ENCODE measurements around the gene MND1.
A peak's percentile ranks its signal among the peaks of the same experiment; 100 is the strongest.

MND1 gene

DNA sequence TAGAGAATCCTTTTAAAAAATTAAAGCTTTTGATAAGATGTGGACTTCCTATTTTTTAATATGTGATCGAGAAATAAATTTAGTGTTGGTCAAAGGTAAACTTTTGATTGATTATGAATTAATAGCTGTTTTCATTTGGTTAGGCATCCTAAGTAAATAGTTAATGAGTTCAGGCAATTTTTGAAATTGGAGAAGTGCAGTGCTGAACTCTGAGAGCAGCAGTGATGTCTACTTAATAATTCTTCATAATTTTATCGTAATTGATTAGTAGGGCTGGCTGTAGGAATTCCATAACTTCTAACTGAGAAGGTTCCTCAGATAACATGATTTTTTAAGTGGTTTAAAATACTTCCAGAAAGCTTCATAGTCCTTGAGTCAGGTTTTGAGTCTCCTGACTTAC lies 1.5 kb downstream of the MND1 start:
- H3K4me3 ChIP-seq (ENCODE audit: low read depth, low read length) = peak overlapping the region; percentile 96
- TF ChIP-seq, protein P1, sequence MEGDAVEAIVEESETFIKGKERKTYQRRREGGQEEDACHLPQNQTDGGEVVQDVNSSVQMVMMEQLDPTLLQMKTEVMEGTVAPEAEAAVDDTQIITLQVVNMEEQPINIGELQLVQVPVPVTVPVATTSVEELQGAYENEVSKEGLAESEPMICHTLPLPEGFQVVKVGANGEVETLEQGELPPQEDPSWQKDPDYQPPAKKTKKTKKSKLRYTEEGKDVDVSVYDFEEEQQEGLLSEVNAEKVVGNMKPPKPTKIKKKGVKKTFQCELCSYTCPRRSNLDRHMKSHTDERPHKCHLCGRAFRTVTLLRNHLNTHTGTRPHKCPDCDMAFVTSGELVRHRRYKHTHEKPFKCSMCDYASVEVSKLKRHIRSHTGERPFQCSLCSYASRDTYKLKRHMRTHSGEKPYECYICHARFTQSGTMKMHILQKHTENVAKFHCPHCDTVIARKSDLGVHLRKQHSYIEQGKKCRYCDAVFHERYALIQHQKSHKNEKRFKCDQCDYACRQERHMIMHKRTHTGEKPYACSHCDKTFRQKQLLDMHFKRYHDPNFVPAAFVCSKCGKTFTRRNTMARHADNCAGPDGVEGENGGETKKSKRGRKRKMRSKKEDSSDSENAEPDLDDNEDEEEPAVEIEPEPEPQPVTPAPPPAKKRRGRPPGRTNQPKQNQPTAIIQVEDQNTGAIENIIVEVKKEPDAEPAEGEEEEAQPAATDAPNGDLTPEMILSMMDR (IDR thresholded peaks at IDR 0.05; ENCODE audit: insufficient read depth, low read depth, low read length, missing control alignments) = no peak
- DNase-seq (ENCODE audit: low read depth) = no peak

DNA sequence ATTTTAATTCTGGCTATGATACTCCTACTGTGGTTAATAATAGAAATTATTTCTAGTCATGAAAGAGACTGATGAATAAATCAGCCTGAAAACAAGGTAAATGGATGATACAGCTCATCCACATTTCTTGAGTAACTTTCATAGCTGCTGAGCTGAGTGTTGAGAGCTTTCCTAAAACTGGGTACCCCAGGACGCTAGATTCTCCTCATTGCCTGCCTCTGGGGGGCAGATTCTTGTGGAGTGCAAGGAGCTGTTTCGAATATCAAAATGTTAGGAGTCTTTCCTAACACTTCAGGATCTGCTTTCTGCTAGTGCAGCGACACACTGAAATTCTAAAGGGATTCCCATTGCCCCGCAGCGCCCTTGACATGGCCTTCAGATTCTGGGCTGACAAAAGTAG lies 2.1 kb downstream of the MND1 start:
- DNase-seq (ENCODE audit: low read depth) = no peak
- no peak overlapping the region for H3K4me3 ChIP-seq (ENCODE audit: low read depth, low read length)
- TF ChIP-seq, protein P1 (IDR thresholded peaks at IDR 0.05; ENCODE audit: insufficient read depth, low read depth, low read length, missing control alignments) = no peak

DNA sequence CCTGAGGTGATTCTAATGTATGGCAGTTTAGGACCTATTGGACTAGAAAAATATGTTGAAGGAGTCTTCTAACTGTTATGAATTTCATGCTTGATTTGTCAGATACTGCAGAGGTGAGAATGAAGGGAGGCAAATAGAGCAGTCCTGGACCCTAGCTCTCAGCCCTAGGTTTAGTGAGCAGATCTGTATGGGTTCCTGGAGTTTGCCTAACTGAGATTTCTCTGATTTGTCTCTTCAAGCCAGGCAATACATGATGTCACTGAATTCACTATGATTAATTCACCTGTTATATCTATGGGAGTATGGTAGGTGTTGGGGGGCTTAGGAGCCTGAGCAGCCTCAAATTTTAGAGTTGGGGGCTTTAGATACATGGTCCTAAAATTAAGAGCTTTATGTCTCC lies 2.6 kb downstream of the MND1 start:
- TF ChIP-seq, protein P1 (IDR thresholded peaks at IDR 0.05; ENCODE audit: insufficient read depth, low read depth, low read length, missing control alignments) = no peak
- no peak for DNase-seq (ENCODE audit: low read depth)
- H3K4me3 ChIP-seq (ENCODE audit: low read depth, low read length) = no peak overlapping the region

DNA sequence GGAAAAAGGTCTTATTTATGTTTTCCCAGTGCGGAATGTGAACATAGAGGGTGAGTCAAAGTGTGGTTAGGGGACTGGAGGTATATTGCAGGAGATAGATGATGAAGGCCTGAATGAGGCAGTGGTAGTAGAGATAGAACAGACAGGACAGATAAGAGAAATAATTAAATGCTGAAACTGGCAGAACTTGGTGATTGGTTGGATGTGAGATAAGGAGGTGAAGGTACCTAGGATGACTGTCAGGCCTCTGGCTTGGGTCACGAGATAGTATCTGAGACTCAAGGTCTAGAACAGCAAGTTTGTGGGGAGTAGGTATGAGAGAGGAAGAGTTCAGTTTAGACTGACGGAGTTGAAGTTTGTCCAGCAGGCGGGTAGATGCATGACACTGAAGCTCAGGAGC lies 3.5 kb downstream of the MND1 start:
- TF ChIP-seq, protein P1 (IDR thresholded peaks at IDR 0.05; ENCODE audit: insufficient read depth, low read depth, low read length, missing control alignments) = no peak
- H3K4me3 ChIP-seq (ENCODE audit: low read depth, low read length) = no peak overlapping the region
- DNase-seq (ENCODE audit: low read depth) = peak; percentile 22

DNA sequence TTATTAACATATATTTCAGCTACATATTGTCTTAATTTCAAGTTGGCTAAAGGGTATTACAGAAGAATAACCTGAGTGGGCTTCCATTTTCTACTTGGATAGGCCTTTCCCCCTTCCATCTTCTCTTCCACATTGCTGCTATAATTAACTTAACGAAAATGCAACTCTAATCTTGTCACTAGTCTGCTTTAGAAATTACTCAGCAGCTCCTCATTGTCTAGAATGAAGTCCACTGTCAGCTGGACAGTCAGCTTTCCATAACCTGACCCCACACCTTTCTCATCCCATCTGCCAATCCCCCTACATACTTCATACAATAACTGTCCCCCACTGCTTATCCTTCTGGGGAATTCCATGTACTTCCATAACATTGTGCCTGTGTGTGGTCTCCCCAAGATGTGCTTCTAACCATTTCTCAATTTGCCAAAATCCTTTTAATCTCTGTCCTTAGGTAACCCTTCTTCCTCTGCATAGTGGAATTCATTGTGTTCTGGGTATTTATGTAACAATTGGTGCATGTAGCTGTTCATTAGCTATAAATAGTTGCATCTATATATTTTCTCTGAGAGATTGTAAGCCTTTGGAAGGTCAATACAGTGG lies 4.8 kb downstream of the MND1 start:
- TF ChIP-seq, protein P1 (IDR thresholded peaks at IDR 0.05; ENCODE audit: insufficient read depth, low read depth, low read length, missing control alignments) = no peak
- no peak for DNase-seq (ENCODE audit: low read depth)
- no peak overlapping the region for H3K4me3 ChIP-seq (ENCODE audit: low read depth, low read length)

DNA sequence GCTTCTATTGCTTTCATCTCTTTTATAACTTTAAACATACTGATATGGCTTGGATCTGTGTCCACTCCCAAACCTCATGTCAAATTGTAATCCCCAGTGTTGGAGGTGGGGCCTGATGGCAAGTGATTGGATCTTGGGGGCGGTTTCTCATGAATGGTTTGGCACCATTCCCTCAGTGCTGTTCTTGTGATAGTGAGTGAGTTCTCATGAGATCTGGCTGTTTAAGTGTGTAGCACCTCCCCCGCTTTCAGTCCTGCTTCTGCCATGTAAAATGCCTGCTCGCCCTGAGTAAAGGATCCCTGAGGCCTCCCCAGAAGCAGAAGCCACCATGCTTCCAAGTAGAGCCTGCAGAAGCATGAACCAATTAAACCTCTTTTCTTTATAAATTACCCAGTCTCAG lies 17.7 kb downstream of the MND1 start:
- TF ChIP-seq, protein P1 (IDR thresholded peaks at IDR 0.05; ENCODE audit: insufficient read depth, low read depth, low read length, missing control alignments) = no peak
- no peak overlapping the region for H3K4me3 ChIP-seq (ENCODE audit: low read depth, low read length)
- no peak for DNase-seq (ENCODE audit: low read depth)

DNA sequence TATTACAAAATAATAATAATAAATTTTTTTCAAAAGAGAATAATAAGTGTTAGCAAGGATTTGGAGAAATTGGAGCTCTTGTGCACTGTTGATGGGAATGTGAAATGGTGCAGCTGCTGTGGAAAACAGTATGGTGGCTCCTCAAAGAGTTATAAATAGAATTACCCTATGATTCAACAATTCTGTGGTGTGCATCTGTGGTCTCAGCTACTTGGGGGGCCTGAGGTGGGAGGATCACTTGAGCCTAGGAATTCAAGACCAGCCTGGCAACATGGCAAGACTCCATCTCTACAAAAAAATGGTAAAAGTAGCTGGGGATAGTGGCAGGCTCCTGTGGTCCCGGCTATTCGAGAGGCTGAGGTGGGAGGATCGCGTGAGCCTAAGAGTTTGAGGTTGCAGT lies 19.6 kb downstream of the MND1 start:
- DNase-seq (ENCODE audit: low read depth) = no peak
- TF ChIP-seq, protein P1 (IDR thresholded peaks at IDR 0.05; ENCODE audit: insufficient read depth, low read depth, low read length, missing control alignments) = no peak
- no peak overlapping the region for H3K4me3 ChIP-seq (ENCODE audit: low read depth, low read length)

Measured in GM12865 (cell line).